Measurements from ENCODE around the gene PDGFB. TPM values are rescaled to one million over a fixed set of nuclear protein-coding genes. Genes with fewer than 3 reads are reported as not detected.

Gene PDGFB
- total RNA-seq, 1 experiment from 2014 or later: 13.1 TPM

- RAD21 ChIA-PET (ENCODE audit: low non-redundant PET in 1 of 2, low total read pairs in 2 of 2, uncharacterized antibody in 2 of 2, unreplicated experiment in 2 of 2): interaction anchor here (1.8 to 2.5 kb wide), 2 partner anchors 20 to 41 kb away, joined by 5 read pairs; no protein-coding TSS in a partner anchor
- DNase-seq (ENCODE audit: low read depth, low spot score) (no peak), ATAC-seq (peak; percentile 45)
- Histone ChIP-seq H3K9me3 (ENCODE audit: control insufficient read depth in 1 of 2, insufficient read depth in 1 of 2, low read depth in 1 of 2, low read length in 2 of 2) (no peaks in the 10 kb centered on the region), H3K27ac (ENCODE audit: low read depth, low read length) (peak overlapping the region; percentile 98), H3K4me1 (ENCODE audit: control insufficient read depth in 1 of 2, insufficient read depth in 2 of 2, low read length in 2 of 2) (peaks cover 50 to 78% of the 10 kb centered on the region in 2 experiments), H3K79me2 (ENCODE audit: insufficient read depth, low read length) (no peaks in the 10 kb centered on the region), H4K20me1 (ENCODE audit: insufficient read depth) (no peaks in the 10 kb centered on the region), H2AFZ (ENCODE audit: low read depth, low read length, poor library complexity, severe bottlenecking) (no peak overlapping the region), H3K4me3 (replicated peaks in 1 of 2; ENCODE audit: low read depth in 1 of 2, low read length in 2 of 2) (peak overlapping the region in 1 of 2 experiments; percentile 11; a peak in 1 of 4 replicates), H3K9me2 (ENCODE audit: insufficient read depth) (no peaks in the 10 kb centered on the region), H3K27me3 (ENCODE audit: insufficient read depth, low read length) (no peaks in the 10 kb centered on the region), H3K36me3 (ENCODE audit: control insufficient read depth in 1 of 2, insufficient read depth in 2 of 2, low read length in 2 of 2) (no peaks in the 10 kb centered on the region), H3K4me2 (ENCODE audit: low read length) (peak overlapping the region; percentile 87), H3K9ac (ENCODE audit: low read length) (peak overlapping the region; percentile 67)
- TF ChIP-seq ZFX (IDR thresholded peaks at IDR 0.05) (peak; percentile 73), POLR2A (IDR thresholded peaks at IDR 0.05; ENCODE audit: borderline replicate concordance, extremely low read depth, insufficient read depth, insufficient read length) (no peak), ATF3 (IDR thresholded peaks at IDR 0.05) (no peak), SP1 (IDR thresholded peaks at IDR 0.05; ENCODE audit: low read depth) (no peak), EZH2 (IDR thresholded peaks at IDR 0.05) (no peak), CBX3 (IDR thresholded peaks at IDR 0.05; ENCODE audit: low read depth) (no peak), CTCF (IDR thresholded peaks at IDR 0.05 in 2 of 3, conservative IDR thresholded peaks at IDR 0.05 in 1 of 3; ENCODE audit: borderline replicate concordance in 1 of 3, insufficient read depth in 1 of 3, low read depth in 2 of 3, low read length in 2 of 3) (no peak), TCF7L2 (IDR thresholded peaks at IDR 0.05; ENCODE audit: borderline replicate concordance, extremely low read depth, insufficient read depth, insufficient read length) (peak; percentile 74), JUND (IDR thresholded peaks at IDR 0.05) (no peak), MAX (IDR thresholded peaks at IDR 0.05) (no peak), YY1 (IDR thresholded peaks at IDR 0.05; ENCODE audit: extremely low read depth, insufficient replicate concordance, low read depth, low read length) (no peak), POLR2AphosphoS5 (IDR thresholded peaks at IDR 0.05; ENCODE audit: low read depth, low read length) (peak; percentile 54; the same call in 1 of the 2 replicates)
- CTCF ChIA-PET: interaction anchor here (0.8 to 2.7 kb wide), 9 partner anchors 12 to 521 kb away, joined by 3 to 11 read pairs (median 4); no protein-coding TSS in a partner anchor
- POLR2A ChIA-PET: interaction anchor here (0.8 to 3.3 kb wide), 7 partner anchors 12 to 48 kb away, joined by 3 to 20 read pairs (median 4); partner anchors contain the start of genes PDGFB and RPL3
- no TSS peak for BruUV-seq (replicated peaks)
- intact Hi-C loops (cut with micrococcal nuclease): loop anchor here (5.0 kb wide), 2 partner anchors 48 to 118 kb away; partner anchors contain the start of gene PDGFB
Measured at GRCh38 chr22:39290724-39291161, 46.0 kb upstream of the PDGFB start.

All from HCT116 (cell line).